AG08395 (cell line): ENCODE data around the gene EHMT2.

Experiments used
- DNase-seq: peaks from one replicate; pipeline ENCODE4 v3.0.0; 2012; ENCODE audit warnings: mixed read lengths, low spot score

The EHMT2 gene

DNA sequence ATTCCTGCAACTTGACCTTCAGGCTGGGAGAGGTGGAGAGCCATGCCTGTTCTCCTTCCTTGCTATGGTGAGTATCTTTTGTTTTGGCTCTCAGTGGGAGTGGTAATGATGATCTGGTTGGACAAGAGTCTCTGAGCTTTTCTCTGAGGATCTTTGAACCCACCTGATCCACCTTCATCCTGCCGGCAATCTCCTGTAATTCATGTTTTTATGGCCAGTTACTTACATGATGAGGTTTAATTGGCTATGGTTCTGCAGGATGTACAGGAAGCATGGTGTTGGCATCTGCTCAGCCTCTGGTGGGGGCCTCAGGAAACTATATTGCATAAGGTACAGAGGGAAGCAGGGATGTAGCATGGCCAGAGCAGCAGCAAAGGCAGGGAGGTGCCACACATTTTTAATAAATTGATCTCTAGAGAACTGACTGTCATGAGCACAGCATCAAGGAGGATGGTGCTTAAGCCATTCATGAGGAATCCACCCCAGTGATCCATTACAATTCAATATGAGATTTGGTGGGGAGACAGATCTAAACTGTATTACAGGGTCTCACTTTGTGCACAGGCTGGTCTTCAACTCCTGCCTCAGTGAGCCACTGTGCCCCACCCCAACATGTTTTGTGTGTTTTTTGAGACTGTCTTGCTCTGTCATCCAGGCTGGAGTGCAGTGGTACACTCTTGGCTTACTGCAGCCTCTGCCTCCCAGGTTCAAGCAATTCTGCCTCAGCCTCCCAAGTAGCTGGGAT lies 60.0 kb downstream of the EHMT2 start:
- DNase-seq: no peak

DNA sequence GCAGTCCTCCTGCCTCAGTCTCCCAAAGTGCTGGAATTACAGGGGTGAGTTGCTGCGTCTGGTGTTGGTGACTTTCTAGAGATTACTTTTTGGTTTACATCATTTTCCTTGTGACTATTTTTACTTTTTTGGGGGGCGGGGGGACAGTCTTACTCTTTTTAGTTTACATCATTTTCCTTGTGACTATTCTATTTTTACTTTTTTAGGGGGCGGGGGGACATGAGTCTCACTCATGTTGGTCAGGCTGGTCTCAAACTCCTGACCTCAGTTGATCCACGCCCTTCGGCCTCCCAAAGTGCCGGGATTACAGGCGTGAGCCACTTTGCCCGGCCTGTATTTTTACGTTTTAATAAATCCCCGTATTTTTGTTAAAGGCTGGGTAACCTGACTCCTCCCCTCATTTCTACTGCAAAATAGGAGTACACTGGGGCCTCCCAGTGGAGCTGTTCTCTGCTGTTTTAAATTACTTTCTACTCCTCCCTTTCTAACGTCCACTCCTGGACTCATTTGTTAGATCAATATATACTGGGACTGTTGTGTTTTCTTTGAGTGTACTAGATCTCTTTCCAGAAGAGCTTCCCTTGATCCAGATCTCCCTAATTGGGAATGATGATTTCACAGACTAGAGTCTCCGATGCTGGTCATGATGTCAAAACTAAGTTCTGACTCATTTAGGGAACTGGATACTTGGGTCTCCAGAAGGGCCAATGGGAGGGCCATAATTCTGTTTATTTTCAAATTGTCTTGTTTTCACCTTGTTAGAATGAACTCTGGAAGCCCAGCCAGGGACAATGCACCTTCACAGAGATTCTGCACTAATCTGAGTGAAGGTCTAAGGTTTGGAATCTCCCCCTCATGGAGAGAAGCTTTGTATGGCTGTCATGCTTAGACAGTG lies 60.8 kb downstream of the EHMT2 start:
- DNase-seq: no peak

DNA sequence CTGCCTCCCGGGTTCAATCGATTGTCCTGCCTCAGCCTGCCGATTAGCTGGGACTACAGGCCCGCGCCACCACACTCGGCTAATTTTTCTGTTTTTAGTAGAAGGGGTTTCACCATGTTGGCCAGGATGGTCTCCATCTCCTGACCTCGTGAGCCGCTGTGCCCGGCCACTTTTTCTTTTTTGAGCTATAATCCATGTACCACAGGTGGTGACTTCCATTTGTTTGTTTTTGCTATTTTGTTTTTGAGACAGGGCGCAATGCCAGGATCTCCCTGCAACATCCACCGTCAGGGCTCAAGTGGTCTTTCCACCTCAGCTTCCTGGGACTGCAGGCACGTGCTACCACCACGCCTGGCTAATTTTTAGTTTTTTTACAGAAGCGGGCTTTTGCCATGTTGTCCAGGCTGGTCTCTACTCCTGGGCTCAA lies 61.4 kb downstream of the EHMT2 start:
- DNase-seq: no peak

DNA sequence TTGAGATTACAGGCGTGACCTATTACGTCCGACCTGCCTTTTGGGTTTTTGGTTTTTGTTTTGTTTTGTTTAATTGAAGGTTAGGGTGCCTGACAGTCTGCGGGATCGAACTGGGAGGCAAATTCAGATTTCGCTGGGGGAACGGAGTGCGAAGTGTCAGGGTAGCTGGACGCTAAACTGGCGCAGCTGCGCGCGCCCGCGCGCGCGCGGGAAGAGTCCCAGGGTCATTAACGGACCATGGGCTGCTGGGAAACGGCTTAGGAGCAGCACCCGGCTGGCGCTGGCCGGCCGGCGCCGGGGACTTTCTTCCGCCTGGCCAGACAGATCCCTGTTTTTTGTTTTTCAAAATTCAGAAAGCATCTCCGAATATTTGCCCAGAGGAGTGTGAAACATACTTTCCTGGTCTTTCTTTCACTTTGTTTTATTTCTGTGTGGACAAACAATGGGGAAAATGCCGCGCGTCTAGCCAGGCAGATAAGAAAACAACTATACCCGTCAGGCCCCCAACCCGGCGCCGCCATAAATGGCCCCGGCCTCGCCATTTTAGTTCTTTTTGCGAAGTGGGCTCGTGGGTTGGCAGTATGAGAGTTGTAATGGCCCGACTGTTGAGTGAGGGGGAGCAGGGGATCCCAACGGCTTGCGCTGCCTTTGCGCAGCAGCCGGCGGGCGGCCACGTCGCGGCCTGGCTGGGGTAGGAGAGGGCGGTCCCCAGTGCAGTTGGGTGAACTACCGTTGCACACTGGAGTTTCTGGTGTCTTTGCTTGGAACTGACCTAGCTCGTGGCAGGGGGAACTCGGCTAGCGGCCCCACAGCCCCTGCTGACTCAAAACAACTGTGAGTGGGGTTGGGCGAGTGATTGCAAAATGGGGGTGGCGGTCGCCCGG lies 62.9 kb downstream of the EHMT2 start:
- DNase-seq: peak; percentile 91

DNA sequence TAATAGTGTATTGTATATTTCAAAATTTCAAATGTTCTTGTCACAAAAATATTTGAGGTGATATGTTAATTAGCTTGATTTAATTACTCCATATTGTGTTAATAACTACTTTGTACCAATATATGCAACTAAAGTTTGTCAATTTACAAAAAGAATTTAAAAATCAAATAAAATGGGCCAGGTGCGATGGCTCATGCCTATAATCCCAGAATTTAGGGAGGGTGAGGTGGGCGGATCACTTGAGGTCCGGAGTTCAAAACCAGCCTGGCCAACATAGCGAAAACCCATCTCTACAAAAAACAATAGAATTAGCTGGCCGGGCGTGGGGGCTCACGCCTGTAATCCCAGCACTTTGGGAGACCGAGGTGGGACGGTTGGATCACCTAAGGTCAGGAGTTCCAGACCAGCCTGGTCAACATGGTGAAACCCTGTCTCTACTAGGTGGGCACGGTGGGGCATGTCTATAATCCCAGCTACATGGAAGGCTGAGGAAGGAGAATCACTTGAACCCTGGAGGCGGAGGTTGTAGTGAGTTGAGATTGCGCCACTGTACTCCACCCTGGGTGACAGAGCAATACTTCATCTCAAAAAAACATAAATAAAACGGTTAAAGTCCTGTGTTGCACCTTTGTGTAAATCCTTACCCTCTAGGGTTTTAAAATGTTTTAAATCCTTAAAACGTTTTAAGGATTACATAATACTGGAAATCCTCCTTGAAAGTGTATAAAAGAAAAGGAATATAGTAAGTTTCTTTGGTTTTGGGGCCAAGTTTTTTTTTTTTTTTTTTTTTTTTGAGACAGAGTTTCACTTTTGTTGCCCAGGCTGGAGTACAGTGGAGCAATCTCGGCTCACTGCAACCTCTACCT lies 65.9 kb downstream of the EHMT2 start:
- no peak for DNase-seq

DNA sequence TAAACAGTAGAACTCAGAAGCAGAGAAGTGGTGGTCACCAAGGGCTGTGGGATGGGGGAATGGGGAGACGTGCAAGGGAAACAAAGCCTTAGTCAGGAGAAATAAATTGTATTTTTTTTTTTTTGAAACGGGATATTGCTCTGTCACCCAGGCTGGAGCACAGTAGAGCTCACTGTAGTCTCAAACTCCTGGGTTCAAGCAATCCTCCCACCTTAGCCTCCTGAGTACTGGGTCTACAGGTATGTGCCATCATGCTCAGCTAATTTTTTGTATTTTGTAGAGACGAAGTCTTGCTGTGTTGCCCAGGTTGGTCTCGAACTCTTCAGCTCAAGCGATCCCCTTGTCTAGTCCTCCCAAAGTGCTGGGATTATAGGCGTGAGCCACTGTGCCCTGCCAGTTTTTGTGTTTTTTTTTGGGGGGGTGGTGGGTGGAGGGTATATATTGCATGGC lies 66.6 kb downstream of the EHMT2 start:
- DNase-seq: no peak
